NCI-H146 treated with DMSO at 0.1 percent for 48 hours (cell line): ENCODE measurements around the gene FANCB.

Source experiments
- DNase-seq: peaks from one replicate; lab custom pipeline; 2025; ENCODE audit not compliant: unreplicated experiment; lab: John Stamatoyannopoulos, UW

The FANCB gene

GRCh38 chrX:14872851-14873675 lies at the start of gene FANCB, which contains the start of gene MOSPD2:
TSS of gene FANCB (minus strand) at chrX:14873069. CDS start at chrX:14865510, 7,559 bp downstream.
TSS of gene MOSPD2 (plus strand) at chrX:14873421. CDS start at chrX:14873529, 108 bp downstream.
- peak; percentile 91 for DNase-seq

GRCh38 chrX:14922437-14922836 lies 49.6 kb upstream of the FANCB start:
- no peak for DNase-seq

GRCh38 chrX:14920196-14920595 lies 47.3 kb upstream of the FANCB start:
- DNase-seq: no peak

GRCh38 chrX:14919407-14919806 lies 46.5 kb upstream of the FANCB start:
- no peak for DNase-seq

GRCh38 chrX:14916017-14916674 lies 43.3 kb upstream of the FANCB start:
- DNase-seq: no peak

GRCh38 chrX:14915596-14915995 lies 42.7 kb upstream of the FANCB start:
- DNase-seq: no peak

GRCh38 chrX:14913241-14913640 lies 40.4 kb upstream of the FANCB start:
- DNase-seq: no peak

GRCh38 chrX:14903891-14904290 lies 31.0 kb upstream of the FANCB start:
- DNase-seq: no peak

- no peak for DNase-seq
Measured at GRCh38 chrX:14902537-14902936, 29.7 kb upstream of the FANCB start.

GRCh38 chrX:14899607-14900006 lies 26.7 kb upstream of the FANCB start:
- DNase-seq: no peak

GRCh38 chrX:14897042-14897441 lies 24.2 kb upstream of the FANCB start:
- no peak for DNase-seq

GRCh38 chrX:14896273-14896672 lies 23.4 kb upstream of the FANCB start:
- no peak for DNase-seq

GRCh38 chrX:14886252-14886651 lies 13.4 kb upstream of the FANCB start:
- DNase-seq: no peak

GRCh38 chrX:14884714-14885113 lies 11.8 kb upstream of the FANCB start:
- no peak for DNase-seq

- no peak for DNase-seq
Measured at GRCh38 chrX:14883826-14884225, 11.0 kb upstream of the FANCB start.

- DNase-seq: no peak
Measured at GRCh38 chrX:14875624-14876023, 2.8 kb upstream of the FANCB start.

- DNase-seq: no peak
Measured at GRCh38 chrX:14873676-14874049, 794 bp upstream of the FANCB start.

- DNase-seq: no peak
Measured at GRCh38 chrX:14872355-14872754, 514 bp downstream of the FANCB start.

- no peak for DNase-seq
Measured at GRCh38 chrX:14871767-14872166, 1.1 kb downstream of the FANCB start.

- no peak for DNase-seq
Measured at GRCh38 chrX:14865201-14865600, 7.7 kb downstream of the FANCB start.

GRCh38 chrX:14864631-14865030 lies 8.2 kb downstream of the FANCB start:
- no peak for DNase-seq

- DNase-seq: no peak
Measured at GRCh38 chrX:14851526-14851925, 21.3 kb downstream of the FANCB start.
